ACC112 (cell line): ENCODE data around the gene MAP1LC3B.

Experiments
- H2AFZ ChIP-seq: fragments of 200-600 bp; sonication (generic); one replicate; pipeline ENCODE4 v1.6.0; 2017; ENCODE audit warnings: antibody characterized with exemption, low read length; ENCODE audit not compliant: unreplicated experiment
- H3K27ac ChIP-seq: fragments of 200-600 bp; sonication (generic); 2 replicates; pipeline ENCODE4 v1.5.1; 2014; ENCODE audit warnings: low read depth, mild to moderate bottlenecking, antibody characterized with exemption, low read length, moderate library complexity
- H3K27me3 ChIP-seq: fragments of 200-600 bp; sonication (generic); 2 replicates; pipeline ENCODE4 v1.6.1; 2014; ENCODE audit warnings: mild to moderate bottlenecking, antibody characterized with exemption, low read length, moderate library complexity, mixed read lengths; ENCODE audit not compliant: insufficient read depth
- H3K36me3 ChIP-seq: fragments of 200-600 bp; sonication (generic); 2 replicates; pipeline ENCODE4 v1.6.1; 2016; ENCODE audit warnings: mild to moderate bottlenecking, antibody characterized with exemption, low read length, moderate library complexity, mixed read lengths; ENCODE audit not compliant: insufficient read depth
- H3K4me1 ChIP-seq: fragments of 200-600 bp; sonication (generic); one replicate; pipeline ENCODE4 v1.6.1; 2016; ENCODE audit warnings: low read length, mixed read lengths; ENCODE audit not compliant: insufficient read depth, unreplicated experiment, control insufficient read depth
- H3K4me3 ChIP-seq: fragments of 200-600 bp; sonication (generic); 2 replicates; pipeline ENCODE4 v1.5.1; 2014; ENCODE audit warnings: mild to moderate bottlenecking, low read depth, low read length
- H3K79me2 ChIP-seq: fragments of 200-600 bp; sonication (generic); one replicate; pipeline ENCODE4 v1.6.0; 2016; ENCODE audit warnings: low read length; ENCODE audit not compliant: control insufficient read depth, unreplicated experiment, insufficient read depth

The MAP1LC3B gene

DNA sequence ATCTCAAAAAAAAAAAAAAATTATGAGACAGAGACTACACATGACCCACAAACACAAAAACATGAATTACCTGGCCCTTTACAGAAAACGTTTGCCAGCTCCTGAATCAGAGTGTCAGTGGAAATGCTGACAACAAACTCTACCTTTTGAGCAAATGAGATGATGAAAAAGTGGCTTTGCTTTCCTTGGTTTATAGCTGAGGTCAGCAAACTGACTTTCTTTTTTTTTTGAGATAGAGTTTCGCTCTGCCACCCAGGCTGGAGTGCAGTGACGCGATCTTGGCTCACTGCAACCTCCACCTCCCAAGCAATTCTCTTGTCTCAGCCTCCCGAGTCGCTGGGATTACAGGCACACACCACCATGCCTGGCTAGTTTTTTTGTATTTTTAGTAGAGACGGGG, 54.3 kb downstream of the MAP1LC3B start:
- H3K4me1 ChIP-seq = peaks cover 6% of the 10 kb centered on the region
- H2AFZ ChIP-seq = no peak overlapping the region
- peaks cover 6% of the 10 kb centered on the region for H3K79me2 ChIP-seq
- H3K27ac ChIP-seq = no peak overlapping the region
- H3K27me3 ChIP-seq = no peaks in the 10 kb centered on the region
- H3K36me3 ChIP-seq = peaks cover 23% of the 10 kb centered on the region
- H3K4me3 ChIP-seq = no peak overlapping the region

DNA sequence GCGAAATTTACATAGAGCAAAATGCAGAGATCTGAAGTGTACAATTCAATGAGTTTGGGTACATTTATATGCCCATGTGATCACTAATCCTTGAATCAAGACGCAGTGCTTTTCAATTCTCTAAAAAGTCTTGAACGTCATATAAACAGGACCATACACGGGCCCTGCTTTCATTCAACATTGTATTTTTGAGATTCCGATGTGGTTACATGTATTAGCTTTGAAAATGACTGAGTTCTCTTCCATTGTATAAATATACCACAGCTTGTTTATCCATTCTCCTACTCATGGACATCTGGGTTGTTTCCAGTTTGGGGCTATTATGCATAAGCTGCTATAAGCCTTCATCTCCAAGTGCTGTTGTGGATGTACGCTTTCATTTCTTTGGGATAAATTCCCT, 55.2 kb downstream of the MAP1LC3B start:
- Histone ChIP-seq H3K4me1 (peaks cover 1% of the 10 kb centered on the region), H3K27ac (no peak overlapping the region), H3K36me3 (peaks cover 23% of the 10 kb centered on the region), H3K4me3 (no peak overlapping the region), H2AFZ (no peak overlapping the region), H3K27me3 (no peaks in the 10 kb centered on the region), H3K79me2 (no peaks in the 10 kb centered on the region)

DNA sequence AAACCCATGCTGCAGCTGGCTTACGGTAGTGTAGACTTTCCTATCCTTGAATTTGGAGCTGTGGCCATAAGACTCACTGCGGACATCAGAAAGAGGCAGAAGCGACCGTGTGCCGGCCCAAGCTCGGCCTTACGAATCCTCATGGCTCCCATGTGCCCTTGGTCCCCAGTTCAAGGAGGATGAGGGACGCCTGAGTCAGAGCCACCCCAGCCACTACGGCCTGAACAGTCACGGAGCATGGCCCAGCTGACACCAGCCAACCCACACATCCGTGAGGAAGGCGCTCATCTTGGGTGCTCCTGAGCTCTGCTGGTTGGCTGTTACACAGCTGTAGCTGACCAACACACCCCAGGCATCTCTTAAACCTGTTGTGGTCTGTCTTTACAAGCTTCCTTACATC, 56.7 kb downstream of the MAP1LC3B start:
- no peak overlapping the region for H3K27ac ChIP-seq
- no peak overlapping the region for H3K4me3 ChIP-seq
- no peaks in the 10 kb centered on the region for H3K27me3 ChIP-seq
- no peaks in the 10 kb centered on the region for H3K4me1 ChIP-seq
- peaks cover under 1% of the 10 kb centered on the region for H3K79me2 ChIP-seq
- H3K36me3 ChIP-seq = peaks cover 23% of the 10 kb centered on the region
- H2AFZ ChIP-seq = no peak overlapping the region

DNA sequence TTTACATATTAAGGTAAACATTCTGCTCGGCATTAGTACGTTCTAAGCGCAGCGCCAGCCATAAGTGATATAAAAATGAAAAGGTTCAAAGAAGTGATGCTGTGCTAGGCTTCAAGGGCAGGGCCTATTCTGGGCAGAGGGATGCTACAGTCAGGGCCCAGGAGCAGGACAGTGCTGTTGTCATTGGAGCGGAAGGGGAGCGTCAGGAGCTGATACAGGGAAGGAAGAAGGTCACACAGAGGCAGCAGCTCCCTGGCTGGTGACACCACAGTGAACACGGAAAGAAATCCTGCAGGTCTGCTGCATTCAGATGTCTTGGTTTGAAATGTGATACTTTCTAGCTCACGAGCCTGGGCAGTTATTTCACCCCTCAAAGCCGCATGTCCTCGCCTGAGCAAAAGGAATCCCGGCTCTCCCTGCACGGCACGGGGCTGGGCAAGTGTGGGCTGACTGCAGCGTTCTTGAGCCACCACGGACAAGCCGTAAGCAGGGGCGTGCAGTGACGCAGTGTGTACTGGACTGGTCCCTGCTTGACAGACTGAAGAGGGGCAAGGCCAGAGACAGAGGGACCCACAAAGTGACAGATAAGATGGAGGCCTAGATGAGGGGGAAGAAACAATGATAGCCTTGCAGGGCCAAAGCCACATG, 59.6 kb downstream of the MAP1LC3B start:
- peaks cover 14% of the 10 kb centered on the region for H3K36me3 ChIP-seq

GRCh38 chr16:87453326-87453725, 61.2 kb downstream of the MAP1LC3B start:
- H3K36me3 ChIP-seq = peaks cover 12% of the 10 kb centered on the region

More for the DNA sequence above, 59.6 kb downstream of the MAP1LC3B start:
- H3K27ac ChIP-seq = no peak overlapping the region
- H3K4me1 ChIP-seq = peaks cover 2% of the 10 kb centered on the region
- no peak overlapping the region for H2AFZ ChIP-seq
- H3K79me2 ChIP-seq = peaks cover 13% of the 10 kb centered on the region
- no peak overlapping the region for H3K4me3 ChIP-seq
- no peaks in the 10 kb centered on the region for H3K27me3 ChIP-seq

More at GRCh38 chr16:87453326-87453725, 61.2 kb downstream of the MAP1LC3B start:
- no peak overlapping the region for H3K27ac ChIP-seq
- no peaks in the 10 kb centered on the region for H3K27me3 ChIP-seq
- H3K79me2 ChIP-seq = peaks cover 13% of the 10 kb centered on the region
- H2AFZ ChIP-seq = no peak overlapping the region
- H3K4me3 ChIP-seq = no peak overlapping the region
- H3K4me1 ChIP-seq = peaks cover 16% of the 10 kb centered on the region
